ENCODE measurements around the gene CYP3A7.

DNA sequence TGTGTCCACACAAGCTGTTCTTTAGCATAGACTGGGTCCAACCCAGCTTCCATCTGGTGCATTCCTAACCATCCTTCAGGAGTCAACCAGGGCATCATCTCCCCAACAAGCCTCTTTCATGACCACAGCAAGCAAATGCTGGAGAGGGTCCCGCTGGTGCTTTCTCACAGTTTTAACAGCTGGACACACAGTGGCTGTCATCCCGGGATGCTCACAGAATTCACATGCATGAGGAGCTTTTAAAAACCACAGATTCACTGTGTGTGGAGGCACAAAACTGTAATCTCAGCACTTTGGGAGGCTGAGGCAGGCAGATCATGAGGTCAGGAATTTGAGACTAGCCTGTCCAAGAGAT, 6.4 kb upstream of the CYP3A7 start:
- TF ChIP-seq GATA2 (IDR thresholded peaks at IDR 0.05; ENCODE audit: low read depth, low read length) (no peak), GATA3 (IDR thresholded peaks at IDR 0.05; ENCODE audit: low read depth, low read length) (no peak)
